Cerebellar nuclear complex (tissue), 1 donor: Measurements from ENCODE around the gene BRAT1.
"Not testable (repeated sequence)": the region's sequence is repeated elsewhere in the genome, so short reads cannot be mapped to it uniquely, and the experiment has no call there.

ENCODE experiments used
- DNase-seq, 2 experiments: peaks; one replicate each; lab custom pipeline; 2025; lab: John Stamatoyannopoulos, UW

Gene BRAT1

GRCh38 chr7:2535872-2536627 is 19.3 kb downstream of the BRAT1 start:
- DNase-seq = not testable (repeated sequence)

DNA sequence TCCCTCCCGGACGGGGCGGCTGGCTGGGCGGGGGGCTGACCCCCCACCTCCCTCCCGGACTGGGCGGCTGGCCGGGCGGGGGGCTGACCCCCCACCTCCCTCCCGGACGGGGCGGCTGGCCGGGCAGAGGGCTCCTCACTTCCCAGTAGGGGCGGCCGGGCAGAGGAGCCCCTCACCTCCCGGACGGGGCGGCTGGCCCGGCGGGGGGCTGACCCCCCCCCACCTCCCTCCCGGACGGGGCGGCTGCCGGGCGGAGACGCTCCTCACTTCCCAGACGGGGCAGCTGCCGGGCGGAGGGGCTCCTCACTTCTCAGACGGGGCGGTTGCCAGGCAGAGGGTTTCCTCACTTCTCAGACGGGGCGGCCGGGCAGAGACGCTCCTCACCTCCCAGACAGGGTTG is 21.1 kb downstream of the BRAT1 start:
- not testable (repeated sequence) for DNase-seq

GRCh38 chr7:2533566-2533965 is 21.8 kb downstream of the BRAT1 start:
- not testable (repeated sequence) for DNase-seq

DNA sequence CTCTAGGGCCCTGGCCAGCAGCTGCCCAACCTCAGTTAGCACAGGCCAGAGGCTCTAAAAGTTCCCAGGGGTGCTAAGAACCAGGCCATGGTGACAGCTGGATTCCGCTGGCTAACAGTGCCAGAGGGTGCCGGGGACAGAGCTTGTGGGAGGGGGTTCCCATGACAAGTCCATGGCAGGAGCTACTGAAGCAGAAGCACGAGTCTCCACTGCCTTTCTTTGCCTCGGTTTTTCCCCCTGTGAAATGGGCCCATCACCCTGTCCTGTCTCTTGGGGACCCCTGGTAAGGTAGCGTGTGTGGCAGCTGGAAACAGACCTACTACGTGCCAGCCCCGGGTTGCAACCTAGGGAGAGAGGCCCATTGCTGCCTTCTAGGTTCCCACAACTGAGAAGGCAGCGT is 22.5 kb downstream of the BRAT1 start:
- not testable (repeated sequence) for DNase-seq

DNA sequence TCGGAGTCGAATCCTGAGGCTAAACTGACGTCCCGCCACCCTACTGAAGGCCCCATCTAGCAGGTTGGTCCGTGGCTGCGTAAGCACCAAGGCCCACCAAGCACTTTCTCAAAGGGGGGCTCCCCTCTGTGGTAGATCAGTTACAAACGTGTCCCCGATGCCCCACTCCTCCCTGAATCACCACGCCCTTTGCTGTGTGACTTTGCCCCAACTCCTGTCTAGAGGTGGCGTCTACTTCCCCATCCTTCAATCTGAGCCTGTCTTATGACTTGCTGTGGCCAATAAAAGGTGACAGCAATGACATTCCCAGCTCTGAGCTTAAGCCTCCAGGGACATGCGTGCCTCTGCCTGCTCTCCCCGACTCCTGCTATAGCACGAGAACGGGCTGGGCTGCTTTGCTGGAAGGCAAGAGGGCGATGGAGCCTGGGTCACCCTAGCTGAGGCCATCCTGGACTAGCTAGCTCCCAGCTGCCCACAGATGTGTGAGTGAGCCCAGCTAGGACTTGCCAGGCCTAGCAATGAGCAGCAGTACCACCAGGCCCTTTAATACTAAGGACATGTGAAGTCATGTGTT is 23.0 kb downstream of the BRAT1 start:
- not testable (repeated sequence) for DNase-seq

DNA sequence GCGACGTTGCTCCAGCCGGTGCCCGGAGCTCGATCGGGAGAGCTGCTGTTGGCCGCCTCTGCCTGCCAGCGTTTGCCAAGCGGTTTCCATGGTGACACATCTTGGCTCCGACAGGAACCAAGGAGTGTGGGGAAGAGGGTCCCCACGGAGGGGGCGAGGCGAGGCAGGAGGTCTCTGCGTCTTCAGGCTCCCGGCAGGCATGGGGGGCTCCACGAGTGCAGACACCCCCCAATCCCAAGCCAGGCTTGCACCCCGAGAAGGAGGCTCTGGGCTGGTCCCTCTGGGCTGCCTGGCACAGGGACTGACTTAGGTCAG is 23.6 kb downstream of the BRAT1 start:
- not testable (repeated sequence) for DNase-seq

DNA sequence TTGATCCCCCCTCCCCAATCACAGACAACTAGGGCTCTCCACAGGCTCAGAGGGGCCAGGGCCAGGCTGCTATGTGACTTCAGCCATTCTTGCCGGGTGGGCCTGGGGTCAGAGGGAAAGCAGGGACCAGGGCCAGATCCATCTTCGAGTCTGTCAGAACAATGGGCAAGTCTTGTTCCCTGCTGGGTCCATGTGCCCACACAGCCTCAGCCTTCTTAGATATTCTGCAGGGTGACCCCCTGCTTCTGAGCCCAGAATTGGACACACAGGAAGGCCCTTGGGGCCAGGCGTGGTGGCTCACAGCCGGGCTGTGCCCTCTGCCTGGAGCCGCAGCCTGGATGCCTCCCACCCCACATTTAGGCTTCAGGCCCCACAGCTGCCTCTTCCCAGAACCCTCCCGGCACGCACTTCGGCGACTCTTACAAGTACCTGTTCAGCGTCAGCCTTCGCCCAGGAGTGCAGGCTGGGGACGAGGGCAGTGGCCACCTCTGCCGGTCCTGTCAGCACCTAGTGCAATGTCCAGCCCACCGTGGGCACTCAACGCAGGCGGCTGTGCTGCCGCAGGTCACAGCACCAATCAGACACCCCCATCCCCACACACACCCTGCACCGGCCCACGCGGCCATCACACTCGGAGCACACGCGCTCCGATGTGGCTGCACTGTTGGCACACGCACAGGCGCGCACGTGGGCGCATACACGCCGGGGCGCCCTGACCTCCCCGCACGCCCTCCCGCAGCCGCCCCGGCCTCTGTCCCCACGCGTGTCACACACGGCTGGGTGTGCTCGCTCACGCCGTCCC is 24.1 kb downstream of the BRAT1 start:
- DNase-seq = not testable (repeated sequence)

DNA sequence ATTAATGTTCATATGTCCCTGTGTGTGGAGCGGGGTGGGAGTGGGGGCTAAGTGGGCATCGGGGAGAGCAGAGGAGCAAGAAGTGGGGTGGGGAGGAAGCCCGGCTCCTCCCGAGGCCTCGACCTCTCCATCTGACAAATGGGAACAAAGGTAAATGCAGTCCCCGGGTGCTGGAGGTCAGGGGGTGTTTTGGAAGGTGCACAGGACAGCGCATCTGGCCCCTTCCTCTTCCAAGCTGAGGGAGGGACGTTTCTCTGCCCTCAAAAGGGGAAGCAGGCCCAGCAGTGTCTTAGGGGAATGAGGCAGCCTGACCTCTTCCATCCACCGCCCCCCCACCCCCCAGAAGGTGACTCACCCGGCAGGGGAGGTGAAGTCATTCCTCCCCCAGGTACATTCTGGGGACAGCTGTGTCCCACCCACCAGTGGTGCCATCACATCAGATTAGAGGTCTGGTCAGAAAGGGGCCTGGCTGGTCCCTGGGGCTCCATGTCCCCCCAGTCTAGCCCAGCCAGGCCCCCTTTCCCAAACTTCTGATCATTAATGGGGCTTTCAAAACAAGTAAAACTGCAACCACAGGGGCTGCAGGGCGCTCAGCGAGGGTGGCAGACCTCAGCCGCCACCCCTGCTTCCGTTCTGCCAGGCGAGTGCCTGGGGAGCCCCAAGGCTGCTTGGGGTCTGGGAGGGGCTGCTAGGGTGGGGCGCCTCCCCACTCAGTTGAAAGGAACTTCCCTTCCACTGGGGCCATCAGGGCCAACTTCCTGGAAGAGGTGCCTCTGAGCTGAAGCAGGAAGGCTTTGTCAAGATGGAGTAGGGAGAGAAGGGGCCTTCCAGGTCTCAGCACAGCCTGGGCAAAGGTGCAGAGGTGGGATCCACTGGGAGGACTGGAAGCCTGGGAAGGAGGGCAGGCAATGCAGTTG is 25.0 kb downstream of the BRAT1 start:
- DNase-seq = no peak

- DNase-seq = no peak
Measured at GRCh38 chr7:2529161-2530070, 25.9 kb downstream of the BRAT1 start.

- DNase-seq = no peak
Measured at GRCh38 chr7:2528481-2529095, 26.7 kb downstream of the BRAT1 start.

DNA sequence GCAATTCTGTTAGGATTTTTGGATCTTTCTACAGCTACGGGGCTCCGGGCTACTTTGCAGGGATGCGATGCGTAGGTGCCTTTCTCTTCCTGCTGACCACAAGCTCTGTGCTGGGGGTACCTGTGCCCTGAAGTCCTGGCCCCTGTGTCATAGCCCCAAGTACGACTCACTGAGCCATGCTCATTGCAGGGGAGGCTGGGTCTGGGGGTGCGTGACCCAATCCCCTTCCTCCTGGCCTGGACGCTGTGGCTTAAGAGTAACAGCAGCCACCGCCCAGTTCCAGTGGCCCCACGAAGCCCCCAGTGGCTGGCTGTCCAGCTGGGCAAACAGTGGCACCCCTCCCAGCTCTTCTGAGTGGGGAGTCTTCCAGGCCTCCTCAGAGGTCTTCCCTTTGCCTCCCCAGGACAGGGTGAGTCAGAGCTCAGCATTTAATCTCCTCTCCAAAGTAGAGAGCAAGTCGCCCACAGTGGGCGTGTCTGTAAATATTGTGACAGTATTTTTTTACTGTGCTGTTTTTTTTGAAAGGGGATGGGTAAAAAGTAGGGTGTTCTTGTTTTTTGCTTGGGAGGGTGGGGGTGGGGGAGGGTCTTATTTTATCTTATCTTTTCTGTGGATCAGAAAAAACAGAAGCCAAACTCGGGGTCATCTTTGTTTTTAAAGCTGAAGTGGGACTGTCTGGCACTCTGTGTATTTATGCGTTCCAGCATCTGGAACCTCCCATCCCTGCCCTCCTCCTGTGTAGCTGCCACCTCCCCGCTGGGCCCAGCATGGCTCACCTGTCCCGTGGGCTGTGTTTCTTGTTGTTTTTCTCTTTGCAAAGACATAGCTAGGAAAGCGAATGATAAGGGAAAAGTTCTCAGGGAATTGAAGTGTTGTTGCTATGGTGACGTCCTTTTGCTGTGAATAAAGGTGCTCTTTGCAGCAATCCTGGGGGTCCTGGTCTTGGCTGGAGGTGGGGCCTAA is 27.5 kb downstream of the BRAT1 start:
- no peak for DNase-seq

- DNase-seq = no peak
Measured at GRCh38 chr7:2526659-2527504, 28.4 kb downstream of the BRAT1 start.

- no peak for DNase-seq
Measured at GRCh38 chr7:2525658-2526630, 29.4 kb downstream of the BRAT1 start.

GRCh38 chr7:2524808-2525657 is 30.3 kb downstream of the BRAT1 start:
- DNase-seq = no peak

DNA sequence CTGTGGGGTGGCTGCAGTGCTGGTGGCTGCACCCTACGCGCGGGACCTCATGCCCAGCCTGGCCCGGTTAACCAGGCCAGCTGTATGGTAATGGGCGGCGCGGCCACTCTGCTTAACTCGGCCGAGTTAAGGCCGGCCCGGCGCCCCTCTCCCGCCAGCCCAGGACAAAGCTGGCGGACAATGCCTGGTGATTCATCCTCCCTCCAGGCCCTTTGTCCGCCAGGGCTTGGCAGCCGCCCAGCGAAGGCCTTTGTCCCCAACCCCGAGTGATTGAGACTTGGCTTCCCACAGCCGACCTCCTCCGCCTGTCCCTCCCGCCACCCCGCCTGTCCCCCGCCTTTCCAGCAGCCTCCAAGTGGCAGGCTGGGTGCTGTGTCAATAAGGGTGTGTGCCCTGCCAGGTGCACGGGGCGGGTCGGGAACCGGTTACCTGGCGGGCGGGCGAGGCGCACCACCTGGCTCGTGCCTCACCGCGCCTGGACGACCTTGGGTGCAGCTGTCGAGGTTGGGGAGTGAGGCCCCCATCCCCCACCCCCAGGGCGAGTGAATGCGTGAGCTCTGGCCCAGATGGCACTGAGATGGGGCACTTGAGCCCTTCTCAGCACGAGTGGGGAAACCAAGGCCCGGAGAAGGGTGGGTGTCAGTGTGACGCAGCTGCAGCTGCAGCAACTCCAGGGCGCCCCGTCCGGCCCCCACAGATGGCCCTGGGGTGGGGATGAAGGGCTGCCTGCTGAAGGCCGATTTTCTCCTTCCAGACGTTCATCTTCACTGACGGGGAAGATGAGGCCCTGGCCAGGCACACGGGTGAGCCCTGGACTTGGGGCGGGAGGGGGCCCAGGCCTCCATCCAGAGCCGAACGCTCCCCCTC is 31.1 kb downstream of the BRAT1 start:
- DNase-seq = no peak
